ENCODE data around the gene FBXO31. TPM values are rescaled to one million over a fixed set of nuclear protein-coding genes. Genes with fewer than 3 reads are reported as not detected.
A peak's percentile ranks its signal among the peaks of the same experiment; 100 is the strongest.

Gene FBXO31
- total and polyA plus RNA-seq, 2 of the 13 experiments (the other 11 are each of a cell fraction or from before 2014, with no cell fraction given), result 92.4 to 101 TPM

- TF ChIP-seq ZMYM2 (CRISPR knock-in tag; IDR thresholded peaks at IDR 0.05) (peak; percentile 39; the same call in 1 of the 2 replicates), ZNF704 (CRISPR knock-in tag; IDR thresholded peaks at IDR 0.05; ENCODE audit: borderline replicate concordance) (peak; percentile 35; the same call in 1 of the 2 replicates), ZFP90 (CRISPR knock-in tag; IDR thresholded peaks at IDR 0.05; ENCODE audit: borderline replicate concordance) (peak; percentile 28; the same call in 1 of the 2 replicates), ZSCAN9 (CRISPR knock-in tag; IDR thresholded peaks at IDR 0.05; ENCODE audit: borderline replicate concordance) (no peak; the same call in 1 of the 2 replicates), ZNF790 (CRISPR knock-in tag; IDR thresholded peaks at IDR 0.05; ENCODE audit: borderline replicate concordance) (no peak), EZH2 (conservative IDR thresholded peaks at IDR 0.05; ENCODE audit: low read depth, low read length) (no peak), DPF2 (CRISPR knock-in tag; IDR thresholded peaks at IDR 0.05; ENCODE audit: borderline replicate concordance, low read depth) (peak; percentile 93), ZNF44 (CRISPR knock-in tag; IDR thresholded peaks at IDR 0.05) (no peak), ZFP1 (CRISPR knock-in tag; IDR thresholded peaks at IDR 0.05) (peak; percentile 79), GABPA (IDR thresholded peaks at IDR 0.05; ENCODE audit: low read depth, low read length) (no peak), GABPA (CRISPR knock-in tag; IDR thresholded peaks at IDR 0.05; ENCODE audit: low read depth) (peak; percentile 52; the same call in 1 of the 2 replicates), RFX3 (CRISPR knock-in tag; IDR thresholded peaks at IDR 0.05) (no peak), ZKSCAN8 (CRISPR knock-in tag; IDR thresholded peaks at IDR 0.05; ENCODE audit: borderline replicate concordance) (peak; percentile 76; the same call in 1 of the 2 replicates), NR2F6 (IDR thresholded peaks at IDR 0.05) (peak; percentile 100), NR2F6 (CRISPR knock-in tag; IDR thresholded peaks at IDR 0.05) (peak; percentile 99)
- TF ChIP-seq, protein P1, sequence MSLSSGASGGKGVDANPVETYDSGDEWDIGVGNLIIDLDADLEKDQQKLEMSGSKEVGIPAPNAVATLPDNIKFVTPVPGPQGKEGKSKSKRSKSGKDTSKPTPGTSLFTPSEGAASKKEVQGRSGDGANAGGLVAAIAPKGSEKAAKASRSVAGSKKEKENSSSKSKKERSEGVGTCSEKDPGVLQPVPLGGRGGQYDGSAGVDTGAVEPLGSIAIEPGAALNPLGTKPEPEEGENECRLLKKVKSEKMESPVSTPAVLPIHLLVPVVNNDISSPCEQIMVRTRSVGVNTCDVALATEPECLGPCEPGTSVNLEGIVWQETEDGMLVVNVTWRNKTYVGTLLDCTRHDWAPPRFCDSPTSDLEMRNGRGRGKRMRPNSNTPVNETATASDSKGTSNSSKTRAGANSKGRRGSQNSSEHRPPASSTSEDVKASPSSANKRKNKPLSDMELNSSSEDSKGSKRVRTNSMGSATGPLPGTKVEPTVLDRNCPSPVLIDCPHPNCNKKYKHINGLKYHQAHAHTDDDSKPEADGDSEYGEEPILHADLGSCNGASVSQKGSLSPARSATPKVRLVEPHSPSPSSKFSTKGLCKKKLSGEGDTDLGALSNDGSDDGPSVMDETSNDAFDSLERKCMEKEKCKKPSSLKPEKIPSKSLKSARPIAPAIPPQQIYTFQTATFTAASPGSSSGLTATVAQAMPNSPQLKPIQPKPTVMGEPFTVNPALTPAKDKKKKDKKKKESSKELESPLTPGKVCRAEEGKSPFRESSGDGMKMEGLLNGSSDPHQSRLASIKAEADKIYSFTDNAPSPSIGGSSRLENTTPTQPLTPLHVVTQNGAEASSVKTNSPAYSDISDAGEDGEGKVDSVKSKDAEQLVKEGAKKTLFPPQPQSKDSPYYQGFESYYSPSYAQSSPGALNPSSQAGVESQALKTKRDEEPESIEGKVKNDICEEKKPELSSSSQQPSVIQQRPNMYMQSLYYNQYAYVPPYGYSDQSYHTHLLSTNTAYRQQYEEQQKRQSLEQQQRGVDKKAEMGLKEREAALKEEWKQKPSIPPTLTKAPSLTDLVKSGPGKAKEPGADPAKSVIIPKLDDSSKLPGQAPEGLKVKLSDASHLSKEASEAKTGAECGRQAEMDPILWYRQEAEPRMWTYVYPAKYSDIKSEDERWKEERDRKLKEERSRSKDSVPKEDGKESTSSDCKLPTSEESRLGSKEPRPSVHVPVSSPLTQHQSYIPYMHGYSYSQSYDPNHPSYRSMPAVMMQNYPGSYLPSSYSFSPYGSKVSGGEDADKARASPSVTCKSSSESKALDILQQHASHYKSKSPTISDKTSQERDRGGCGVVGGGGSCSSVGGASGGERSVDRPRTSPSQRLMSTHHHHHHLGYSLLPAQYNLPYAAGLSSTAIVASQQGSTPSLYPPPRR (CRISPR knock-in tag; IDR thresholded peaks at IDR 0.05; ENCODE audit: borderline replicate concordance), result peak; percentile 99
- TF ChIP-seq, protein P2, sequence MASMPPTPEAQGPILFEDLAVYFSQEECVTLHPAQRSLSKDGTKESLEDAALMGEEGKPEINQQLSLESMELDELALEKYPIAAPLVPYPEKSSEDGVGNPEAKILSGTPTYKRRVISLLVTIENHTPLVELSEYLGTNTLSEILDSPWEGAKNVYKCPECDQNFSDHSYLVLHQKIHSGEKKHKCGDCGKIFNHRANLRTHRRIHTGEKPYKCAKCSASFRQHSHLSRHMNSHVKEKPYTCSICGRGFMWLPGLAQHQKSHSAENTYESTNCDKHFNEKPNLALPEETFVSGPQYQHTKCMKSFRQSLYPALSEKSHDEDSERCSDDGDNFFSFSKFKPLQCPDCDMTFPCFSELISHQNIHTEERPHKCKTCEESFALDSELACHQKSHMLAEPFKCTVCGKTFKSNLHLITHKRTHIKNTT (CRISPR knock-in tag; IDR thresholded peaks at IDR 0.05), result no peak
- TF ChIP-seq, protein P3, sequence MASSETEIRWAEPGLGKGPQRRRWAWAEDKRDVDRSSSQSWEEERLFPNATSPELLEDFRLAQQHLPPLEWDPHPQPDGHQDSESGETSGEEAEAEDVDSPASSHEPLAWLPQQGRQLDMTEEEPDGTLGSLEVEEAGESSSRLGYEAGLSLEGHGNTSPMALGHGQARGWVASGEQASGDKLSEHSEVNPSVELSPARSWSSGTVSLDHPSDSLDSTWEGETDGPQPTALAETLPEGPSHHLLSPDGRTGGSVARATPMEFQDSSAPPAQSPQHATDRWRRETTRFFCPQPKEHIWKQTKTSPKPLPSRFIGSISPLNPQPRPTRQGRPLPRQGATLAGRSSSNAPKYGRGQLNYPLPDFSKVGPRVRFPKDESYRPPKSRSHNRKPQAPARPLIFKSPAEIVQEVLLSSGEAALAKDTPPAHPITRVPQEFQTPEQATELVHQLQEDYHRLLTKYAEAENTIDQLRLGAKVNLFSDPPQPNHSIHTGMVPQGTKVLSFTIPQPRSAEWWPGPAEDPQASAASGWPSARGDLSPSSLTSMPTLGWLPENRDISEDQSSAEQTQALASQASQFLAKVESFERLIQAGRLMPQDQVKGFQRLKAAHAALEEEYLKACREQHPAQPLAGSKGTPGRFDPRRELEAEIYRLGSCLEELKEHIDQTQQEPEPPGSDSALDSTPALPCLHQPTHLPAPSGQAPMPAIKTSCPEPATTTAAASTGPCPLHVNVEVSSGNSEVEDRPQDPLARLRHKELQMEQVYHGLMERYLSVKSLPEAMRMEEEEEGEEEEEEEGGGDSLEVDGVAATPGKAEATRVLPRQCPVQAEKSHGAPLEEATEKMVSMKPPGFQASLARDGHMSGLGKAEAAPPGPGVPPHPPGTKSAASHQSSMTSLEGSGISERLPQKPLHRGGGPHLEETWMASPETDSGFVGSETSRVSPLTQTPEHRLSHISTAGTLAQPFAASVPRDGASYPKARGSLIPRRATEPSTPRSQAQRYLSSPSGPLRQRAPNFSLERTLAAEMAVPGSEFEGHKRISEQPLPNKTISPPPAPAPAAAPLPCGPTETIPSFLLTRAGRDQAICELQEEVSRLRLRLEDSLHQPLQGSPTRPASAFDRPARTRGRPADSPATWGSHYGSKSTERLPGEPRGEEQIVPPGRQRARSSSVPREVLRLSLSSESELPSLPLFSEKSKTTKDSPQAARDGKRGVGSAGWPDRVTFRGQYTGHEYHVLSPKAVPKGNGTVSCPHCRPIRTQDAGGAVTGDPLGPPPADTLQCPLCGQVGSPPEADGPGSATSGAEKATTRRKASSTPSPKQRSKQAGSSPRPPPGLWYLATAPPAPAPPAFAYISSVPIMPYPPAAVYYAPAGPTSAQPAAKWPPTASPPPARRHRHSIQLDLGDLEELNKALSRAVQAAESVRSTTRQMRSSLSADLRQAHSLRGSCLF (CRISPR knock-in tag; IDR thresholded peaks at IDR 0.05; ENCODE audit: borderline replicate concordance), result no peak
Observed at GRCh38 chr16:87382023-87382785, 1.4 kb downstream of the FBXO31 start (continued).

All from HepG2 (cell line).